GM18499 (cell line): ENCODE data around the gene CPAMD8.
"Not testable (repeated sequence)": the region's sequence is repeated elsewhere in the genome, so short reads cannot be mapped to it uniquely, and the experiment has no call there.

Experiments used
- ATAC-seq: cut with Tn5 transposase; IDR thresholded peaks from one replicate; pipeline ENCODE4 v1.9.1; 2021; ENCODE audit warnings: moderate number of reproducible peaks; ENCODE audit not compliant: insufficient read depth, unreplicated experiment

Gene CPAMD8

DNA sequence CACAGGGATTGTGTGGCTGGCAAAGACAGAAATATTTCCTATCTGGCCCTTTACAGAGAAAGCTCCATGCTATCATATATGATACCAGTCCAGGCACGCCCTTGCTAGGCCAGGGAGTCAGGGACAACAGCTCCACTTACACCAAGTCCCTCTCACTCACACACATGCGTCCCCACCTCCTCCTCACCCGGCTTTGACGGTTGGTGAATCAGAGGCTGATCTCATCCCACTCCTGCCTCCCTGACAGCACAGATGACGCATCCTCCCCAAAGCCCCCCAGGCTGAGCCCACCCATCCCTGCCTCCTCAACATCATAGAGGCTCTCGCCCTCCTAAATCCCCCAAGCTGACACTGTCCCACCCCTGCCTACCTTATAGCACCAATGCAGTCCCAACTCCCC lies 75.1 kb downstream of the CPAMD8 start:
- ATAC-seq = no peak

DNA sequence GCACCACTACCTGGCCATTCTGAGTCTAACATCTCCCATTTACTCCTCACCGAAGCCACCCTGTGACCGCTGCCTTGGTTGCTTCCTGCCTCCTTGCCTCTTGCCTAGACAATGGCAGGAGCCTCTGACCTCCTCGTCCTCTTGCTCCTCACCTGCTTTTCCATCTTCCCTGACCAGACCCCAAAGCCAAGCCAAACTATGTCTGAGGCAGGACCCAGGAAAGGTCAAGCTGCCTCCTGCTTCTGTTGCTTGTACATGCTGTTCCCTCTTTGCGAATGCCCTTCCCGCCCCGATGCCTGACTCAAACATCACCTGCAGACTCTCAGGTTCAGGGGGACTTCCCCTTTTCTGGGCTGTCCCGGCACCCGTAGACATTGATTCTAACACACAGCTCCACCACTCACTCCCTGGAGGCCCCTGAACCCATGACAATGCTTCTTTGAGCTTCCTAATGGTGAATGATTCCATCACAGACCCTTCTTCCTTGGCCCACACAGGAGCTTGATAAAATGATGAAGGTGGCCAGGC lies 77.0 kb downstream of the CPAMD8 start:
- no peak for ATAC-seq

DNA sequence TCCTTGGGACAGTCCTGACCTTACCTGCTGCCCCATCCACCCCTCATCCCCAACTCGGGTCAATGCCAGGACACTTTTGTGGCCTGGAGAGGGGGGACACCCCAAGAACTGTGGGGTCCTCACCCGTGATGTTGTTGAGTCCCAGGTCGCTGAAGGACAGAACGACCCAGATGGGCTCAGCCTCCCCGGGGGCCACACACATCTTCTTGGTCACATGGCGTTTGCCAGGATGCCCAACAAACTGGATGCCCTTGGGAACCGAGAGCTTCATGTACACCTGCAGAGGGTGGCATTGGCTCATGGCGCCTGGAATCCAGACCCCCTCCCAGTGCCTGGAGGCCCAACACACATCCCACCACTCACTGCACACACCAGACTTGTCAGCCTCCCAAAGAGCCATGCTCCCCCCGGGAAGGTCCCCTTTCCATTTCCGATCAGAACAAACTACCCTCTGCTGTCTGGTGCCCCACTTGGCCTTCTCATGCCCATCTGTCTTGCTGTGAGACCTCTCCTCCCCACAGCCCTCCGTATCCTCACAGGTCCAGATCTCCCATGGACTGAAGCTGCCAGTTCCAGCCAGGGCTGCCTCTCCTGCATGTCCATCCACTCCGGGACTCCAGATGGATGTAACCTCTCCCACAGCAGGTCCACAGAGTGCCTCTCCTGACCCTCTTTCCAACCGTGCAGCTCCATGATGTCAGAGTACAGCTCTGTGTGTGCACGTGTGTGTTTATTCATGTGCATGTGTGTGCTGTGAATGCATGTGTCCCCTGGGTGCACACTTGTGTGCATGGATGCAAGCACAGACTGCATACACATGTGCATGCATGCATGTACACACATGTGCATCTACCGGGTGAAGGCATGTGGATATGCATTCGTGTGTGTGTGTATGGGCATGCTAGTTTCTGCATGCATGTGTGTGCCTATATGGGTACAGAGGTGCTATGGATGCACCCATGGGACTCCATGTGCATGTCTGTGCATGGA lies 79.4 kb downstream of the CPAMD8 start:
- no peak for ATAC-seq

DNA sequence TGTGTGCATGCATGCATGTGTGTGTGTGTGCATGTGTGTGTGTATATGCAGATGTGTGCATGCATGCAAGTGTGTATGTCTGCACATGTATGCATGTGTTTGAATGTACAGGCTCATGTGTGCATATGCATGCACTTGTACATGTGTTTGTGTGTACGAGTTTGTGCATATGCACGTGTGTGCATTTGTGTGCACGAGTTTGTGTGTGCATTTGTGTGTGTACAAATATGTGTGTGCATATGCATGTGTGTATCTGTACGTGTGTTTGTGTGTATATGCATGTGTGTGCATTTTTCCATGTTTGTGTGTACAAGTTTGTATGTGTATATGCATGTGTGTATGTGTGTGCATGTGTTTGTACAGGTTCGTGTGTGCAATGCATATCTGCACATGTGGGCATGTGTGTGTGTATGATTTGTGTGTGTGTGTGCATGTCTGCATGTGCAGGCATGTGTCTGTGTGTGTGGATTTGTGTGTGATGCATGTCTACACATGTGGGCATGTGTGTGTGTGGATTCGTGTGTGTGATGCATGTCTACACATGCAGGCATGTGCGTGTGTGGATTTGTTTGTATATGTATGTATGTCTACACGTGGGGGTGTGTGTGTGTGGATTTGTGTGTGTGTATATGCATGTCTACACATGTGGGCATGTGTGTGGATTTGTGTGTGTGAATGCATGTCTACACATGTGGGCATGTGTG lies 80.7 kb downstream of the CPAMD8 start:
- no peak for ATAC-seq

DNA sequence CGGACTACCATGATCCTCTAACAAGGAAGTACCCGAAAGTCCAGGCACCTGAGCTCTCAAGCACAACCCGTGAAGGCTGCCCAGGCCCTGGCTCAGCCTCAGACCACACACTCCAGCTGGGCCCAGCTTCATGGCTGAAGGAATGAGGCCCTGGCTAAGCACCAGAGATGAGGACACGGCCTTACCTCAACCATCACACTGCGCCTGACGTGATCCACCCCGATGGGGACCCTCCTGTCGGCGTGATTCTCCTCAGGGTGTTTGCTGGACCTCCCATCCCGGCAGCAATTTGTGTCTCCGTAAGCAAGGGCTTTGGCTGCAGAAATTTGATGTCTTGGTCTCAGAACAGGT lies 81.3 kb downstream of the CPAMD8 start:
- ATAC-seq = no peak

DNA sequence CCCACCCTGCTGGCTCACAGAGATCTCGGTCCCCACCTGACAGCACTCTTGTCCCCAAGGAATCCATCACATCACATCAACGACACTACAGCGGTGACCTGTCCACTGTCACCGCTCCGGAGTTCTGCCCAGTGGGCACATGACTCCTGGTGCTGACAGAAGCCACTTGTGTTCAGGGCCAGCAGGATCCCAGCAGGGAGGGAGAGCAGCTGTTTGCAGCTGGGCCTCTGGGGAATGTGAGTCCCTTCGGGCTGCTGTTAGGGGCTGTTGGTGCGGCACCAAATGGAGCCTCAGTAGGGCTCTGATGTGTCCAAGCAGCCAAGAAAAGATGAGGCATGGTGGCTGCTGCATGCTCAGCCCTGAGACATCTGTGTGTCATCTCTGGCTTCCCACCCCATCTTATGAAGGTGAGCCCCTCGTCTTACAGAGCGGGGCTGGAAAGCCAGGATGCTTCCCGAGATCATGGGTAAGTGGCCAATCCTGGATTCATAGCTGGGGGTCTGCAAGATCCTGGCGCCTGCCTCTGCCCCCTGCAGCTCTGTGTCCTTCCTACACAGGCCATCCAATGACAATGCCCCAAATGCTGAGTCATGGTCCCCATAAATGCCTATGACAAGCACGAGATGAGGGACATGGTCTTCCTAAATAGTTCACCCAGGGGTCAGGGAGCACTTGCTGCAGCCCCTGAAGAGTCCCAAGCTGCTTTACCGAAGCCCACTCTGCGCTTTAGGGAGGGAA lies 81.8 kb downstream of the CPAMD8 start:
- no peak for ATAC-seq

DNA sequence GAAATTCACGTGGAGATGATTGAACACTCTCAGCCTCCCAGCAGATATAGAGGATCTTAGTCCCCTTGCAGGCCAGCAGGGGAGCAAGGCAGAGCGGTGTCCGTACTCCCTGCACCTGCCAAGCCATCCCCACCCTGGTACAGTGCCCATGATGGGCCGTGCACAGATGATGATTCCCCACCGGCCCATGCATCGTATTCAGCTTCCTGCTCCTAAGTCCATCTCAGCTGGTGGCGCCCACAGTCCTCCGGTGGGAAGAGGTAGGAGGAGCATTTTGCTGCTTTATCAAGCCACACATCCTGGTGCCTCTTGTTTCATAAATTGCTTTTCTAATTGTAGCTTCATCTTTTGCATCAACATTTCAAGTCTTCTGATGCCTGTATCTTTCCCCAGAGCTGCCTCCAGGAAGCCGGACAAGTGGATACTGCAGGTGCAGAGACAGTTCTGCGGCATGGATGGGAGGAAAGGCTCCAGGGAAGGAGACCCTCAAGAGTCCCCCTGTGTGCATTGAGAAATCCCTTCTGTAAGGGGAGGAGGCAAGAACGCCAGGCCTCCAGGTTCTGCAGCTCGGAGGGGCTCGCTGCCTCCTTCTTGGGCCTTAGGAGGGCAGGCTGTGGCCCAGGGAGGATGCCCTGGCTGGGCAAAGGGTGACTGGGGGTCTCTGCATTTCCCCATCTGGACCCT lies 82.5 kb downstream of the CPAMD8 start:
- ATAC-seq = no peak

DNA sequence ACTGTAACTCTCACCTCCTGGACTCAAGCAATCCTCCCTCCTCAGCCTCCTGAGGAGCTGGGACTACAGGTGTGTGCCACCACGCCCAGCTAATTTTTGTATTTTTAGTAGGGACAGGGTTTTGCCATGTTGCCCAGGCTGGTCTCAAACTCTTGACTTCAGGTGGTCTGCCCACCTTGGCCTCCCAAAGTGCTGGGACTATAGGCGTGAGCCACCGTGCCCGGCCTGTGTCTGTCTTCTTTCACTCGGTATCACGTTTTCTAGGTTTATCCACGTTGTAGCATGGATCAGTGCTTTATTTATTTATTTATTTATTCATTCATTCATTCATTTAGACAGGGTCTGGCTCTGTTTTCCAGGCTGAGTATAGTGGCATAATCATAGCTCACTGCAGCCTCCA lies 83.5 kb downstream of the CPAMD8 start:
- ATAC-seq = not testable (repeated sequence)

DNA sequence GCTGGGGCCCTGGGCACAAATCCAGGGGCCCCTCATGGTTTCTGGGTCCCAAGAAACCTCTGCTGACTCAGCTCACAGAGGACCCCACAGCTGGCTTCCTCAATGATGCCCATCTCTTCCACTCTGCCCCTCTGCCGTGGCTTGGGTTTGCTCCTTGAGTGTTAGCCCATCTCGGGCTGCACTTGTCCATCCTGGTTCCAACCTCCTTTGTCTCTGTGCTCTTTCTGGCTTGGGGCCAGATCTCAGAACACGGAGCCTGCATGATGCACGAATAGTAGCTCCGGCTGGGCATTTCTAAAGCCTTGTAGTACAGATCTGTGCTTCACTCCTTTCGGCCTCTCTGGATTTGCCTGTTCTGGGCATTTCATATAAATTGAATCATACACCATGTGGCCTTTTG lies 84.0 kb downstream of the CPAMD8 start:
- no peak for ATAC-seq

DNA sequence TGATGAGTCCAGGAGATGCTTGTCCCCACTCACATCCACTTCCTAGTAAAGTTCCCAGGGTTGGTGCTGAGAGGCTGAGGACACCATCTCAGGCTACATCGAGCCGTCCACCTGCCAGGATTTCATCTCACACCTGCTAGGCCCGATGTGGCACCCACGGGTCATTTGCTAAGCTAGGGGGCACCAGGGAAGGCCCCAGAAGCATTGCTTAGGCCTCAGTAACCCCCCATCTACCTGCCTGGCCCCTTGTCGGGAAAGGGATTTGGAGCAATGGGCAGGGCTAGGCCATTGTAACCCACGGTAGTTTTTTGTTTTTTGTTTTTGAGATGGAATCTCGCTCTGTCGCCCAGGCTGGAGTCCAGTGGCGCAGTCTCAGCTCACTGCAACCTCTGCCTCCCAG lies 86.0 kb downstream of the CPAMD8 start:
- no peak for ATAC-seq

DNA sequence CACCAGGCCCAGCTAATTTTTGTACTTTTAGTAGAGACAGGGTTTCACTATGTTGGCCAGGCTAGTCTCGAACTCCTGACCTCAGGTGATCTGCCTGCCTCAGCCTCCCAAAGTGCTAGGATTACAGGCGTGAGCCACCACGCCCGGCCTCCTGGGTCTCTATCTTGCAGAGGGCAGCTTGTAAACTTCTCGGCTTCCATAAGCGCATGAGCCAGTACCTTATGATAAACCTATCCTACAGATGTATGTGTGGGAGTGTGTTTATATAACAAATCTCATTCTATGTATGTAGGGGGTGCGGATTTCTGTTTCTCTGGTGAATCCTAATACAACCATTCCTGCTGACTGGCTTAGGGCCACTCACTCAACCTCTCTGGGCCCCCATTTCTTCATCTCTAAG lies 86.5 kb downstream of the CPAMD8 start:
- ATAC-seq = not testable (repeated sequence)

DNA sequence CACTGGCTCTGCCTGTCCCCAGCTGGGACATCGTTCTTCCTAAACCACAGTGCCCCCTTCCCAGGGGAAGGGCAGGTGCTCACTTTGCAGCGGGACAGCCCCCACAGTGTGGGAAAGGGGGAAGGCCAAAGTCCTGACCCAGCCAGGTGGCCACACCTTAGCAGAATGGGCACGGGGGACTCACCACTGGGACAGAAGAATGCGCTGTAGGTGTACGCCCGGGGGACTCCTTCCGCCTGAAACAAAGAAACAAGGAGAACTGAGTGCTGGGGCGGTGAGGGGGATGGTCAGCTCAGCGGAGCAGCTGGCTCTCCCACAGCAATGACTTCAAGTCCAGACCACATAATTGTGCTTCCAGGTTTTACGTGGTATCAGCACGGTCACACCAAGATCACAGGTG lies 88.4 kb downstream of the CPAMD8 start:
- no peak for ATAC-seq

DNA sequence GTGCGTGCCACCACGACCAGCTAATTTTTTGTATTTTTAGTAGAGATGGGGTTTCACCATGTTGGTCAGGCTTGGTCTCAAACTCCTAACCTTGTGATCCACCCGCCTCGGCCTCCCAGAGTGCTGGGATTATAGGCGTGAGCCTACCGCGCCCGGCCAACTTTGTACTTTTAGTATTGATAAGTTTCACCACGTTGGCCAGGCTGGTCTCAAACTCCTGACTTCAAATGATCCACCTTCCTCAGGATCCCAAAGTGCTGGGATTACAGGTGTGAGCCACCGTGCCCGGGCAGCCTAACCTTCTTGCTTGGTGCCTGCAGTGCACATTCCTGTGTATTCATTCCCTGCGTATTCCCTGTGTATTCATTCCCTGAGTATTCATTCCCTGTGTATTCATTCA lies 88.8 kb downstream of the CPAMD8 start:
- ATAC-seq = not testable (repeated sequence)

DNA sequence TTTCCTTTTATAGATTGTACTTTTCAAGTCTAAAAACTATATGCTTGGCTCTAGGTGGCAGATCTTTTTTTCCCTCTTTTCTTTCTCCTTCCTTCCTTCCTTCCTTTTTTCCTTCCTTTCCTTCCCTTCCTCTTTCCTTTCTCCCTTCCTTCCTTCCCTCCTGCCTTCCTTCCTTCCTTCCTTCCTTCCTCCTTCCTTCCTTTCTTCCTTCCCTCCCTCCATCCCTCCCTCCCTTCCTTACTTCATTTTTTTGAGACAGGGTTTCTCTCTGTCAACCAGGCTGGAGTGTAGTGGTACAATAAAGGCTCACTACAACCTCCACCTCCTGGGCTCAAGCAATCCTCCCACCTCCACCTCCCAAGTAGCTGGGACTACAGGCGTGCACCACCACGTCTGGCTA lies 89.7 kb downstream of the CPAMD8 start:
- no peak for ATAC-seq

DNA sequence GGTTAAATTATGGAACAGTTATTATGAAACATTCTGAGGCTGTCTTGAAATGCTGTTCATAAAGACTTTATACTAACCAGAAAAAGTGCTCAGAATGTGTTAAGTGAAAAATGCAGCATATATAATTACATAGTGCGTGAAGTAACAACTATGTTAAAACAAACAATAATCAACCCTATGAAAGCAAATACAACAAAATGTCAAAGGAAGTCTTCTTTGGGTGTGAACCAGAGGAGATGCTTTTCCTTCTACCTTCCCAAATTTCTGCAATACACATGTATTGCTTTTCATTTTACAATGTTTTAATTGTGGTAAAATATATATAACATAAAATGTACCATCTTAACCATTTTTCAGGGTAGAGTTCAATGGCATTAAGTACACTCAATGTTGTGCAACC lies 92.1 kb downstream of the CPAMD8 start:
- ATAC-seq = no peak

DNA sequence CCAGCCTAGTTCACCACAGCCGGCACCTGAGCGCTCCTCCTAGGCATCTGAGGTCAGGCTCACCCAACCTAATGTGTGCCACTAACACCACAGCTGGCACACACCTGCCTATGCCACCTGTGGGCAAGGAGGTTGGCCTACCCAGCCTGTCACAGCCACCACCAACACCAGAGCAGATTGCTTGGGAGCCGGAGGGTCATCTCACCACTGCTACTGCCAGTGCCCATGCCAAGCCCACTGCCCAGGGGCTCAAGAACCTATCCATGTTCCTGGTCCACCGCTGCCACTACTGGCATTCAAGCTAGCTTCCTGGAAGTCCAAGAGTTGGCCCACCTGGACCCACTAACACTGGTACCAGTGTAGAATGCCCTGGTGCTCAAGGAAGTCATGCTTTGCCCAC lies 95.3 kb downstream of the CPAMD8 start:
- ATAC-seq = no peak

DNA sequence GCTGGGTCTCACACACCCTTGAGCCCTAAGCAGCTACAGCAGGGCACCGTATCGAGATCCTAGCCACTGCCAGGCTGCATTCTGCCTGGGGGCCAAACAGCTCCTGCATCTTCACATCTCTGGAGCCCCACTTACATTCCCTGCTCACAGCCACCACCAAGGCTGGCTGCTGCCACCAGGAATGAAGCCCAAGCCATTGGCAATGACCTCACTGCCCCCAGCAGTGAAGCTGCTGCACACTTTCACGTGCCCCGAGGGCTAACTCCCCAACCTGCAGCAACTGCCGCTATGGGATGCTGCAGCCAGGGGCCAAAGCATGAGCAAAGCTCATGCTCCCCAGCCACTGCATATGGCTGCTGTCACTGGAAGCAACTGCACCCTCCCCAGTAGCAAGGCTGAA lies 95.9 kb downstream of the CPAMD8 start:
- ATAC-seq = no peak

DNA sequence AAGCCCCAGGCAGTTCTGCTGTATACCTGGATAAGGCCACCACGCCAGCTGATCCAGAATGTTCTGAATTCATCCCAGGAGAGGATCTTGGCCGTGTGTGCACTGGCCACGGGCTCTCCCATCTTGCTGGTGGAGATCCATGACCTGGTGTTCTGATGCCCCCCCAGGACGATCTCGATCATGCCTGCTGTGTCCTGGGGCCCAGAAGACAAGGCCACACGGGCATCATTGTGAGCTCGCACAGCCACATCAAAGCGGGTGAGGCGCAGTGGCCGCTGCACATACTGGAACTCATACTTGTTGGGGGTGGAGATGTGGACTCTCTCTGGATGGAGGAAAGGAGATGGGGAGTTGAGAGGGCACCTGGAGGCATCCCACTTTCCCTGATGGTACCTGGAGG lies 97.7 kb downstream of the CPAMD8 start:
- no peak for ATAC-seq

DNA sequence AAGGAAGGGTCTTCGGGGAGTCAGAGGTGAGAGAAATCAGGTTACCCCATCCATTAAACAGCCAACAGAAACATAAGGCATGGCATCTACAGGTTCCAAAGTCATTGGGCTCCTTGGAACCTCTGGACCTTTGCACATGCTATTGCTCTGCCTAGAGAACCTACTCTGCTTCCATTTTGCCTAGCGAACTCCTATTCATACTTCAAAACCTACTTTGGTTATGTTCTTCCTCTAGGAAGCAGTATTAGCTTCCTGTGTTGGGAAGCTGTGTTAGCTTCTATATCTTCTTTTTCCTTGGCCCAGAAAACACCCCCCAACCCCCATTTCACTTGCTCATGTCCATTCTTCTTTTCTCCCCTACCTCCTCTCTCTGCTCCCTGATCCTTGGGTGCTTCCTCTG lies 98.3 kb downstream of the CPAMD8 start:
- no peak for ATAC-seq

DNA sequence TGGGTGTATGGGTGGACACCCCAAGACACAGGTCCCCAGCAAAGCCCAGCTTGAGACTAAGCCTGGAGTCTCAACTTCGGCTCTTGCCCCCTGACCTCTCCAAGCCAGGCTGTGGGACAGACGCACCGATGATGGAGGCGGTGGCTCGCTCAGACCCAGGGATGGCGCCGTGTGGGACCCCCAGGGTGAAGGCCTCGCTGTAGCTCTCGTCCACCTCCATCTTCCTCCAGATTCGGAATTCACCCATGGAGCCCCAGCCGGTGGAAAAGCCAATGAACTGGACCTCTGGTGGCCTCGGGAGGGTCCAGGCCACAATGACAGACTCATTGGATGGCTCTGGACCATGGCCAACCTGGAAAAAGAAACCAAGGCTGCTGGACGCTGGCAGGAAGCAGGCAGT lies 98.7 kb downstream of the CPAMD8 start:
- no peak for ATAC-seq
